Tibial nerve (tissue), 4 donors: ENCODE results near the gene ATP6V1F. TPM values are rescaled to one million over a fixed set of nuclear protein-coding genes. Genes with fewer than 3 reads are reported as not detected.
A peak's percentile ranks its signal among the peaks of the same experiment; 100 is the strongest.
"Not testable (repeated sequence)": the region's sequence is repeated elsewhere in the genome, so short reads cannot be mapped to it uniquely, and the experiment has no call there.

Experiments
- DNase-seq, 2 donors: peaks; one replicate each; pipeline ENCODE4 v3.0.0-alpha.2; 2019; ENCODE audit warnings: low spot score in 2 of 2
- H3K27ac ChIP-seq, 4 donors: fragments of 200-600 bp; sonication (generic) in 3 of 4; one replicate each; pipeline ENCODE4 v1.5.1; 2017 to 2019; ENCODE audit warnings: mild to moderate bottlenecking in 1 of 4
- H3K27me3 ChIP-seq, 2 donors: fragments of 200-600 bp; sonication (generic) in 1 of 2; one replicate each; pipeline versions ENCODE4 v1.5.1 to v1.6.0; 2017 to 2019
- H3K36me3 ChIP-seq, 3 donors: fragments of 200-600 bp; sonication (generic); one replicate each; pipeline ENCODE4 v1.5.1; 2018 to 2019
- H3K4me1 ChIP-seq, 4 donors: fragments of 200-600 bp; sonication (generic) in 3 of 4; one replicate each; pipeline ENCODE4 v1.5.1; 2017 to 2019
- H3K4me3 ChIP-seq, 4 donors: fragments of 200-600 bp; sonication (generic) in 3 of 4; one replicate each; pipeline ENCODE4 v1.5.1; 2017 to 2019; ENCODE audit warnings: mild to moderate bottlenecking in 1 of 4, moderate library complexity in 1 of 4
- H3K9me3 ChIP-seq, 4 donors: fragments of 200-600 bp; sonication (generic) in 3 of 4; one replicate each; pipeline ENCODE4 v1.5.1; 2017 to 2019
- CTCF ChIP-seq, 5 experiments: fragments of 200-600 bp in 3 of 5; fragments of 450-650 bp in 2 of 5; sonication (generic) in 3 of 5; IDR thresholded peaks; one replicate each; pipeline ENCODE4 v1.5.1; 2016 to 2019; ENCODE audit warnings: antibody characterized with exemption in 5 of 5, mild to moderate bottlenecking in 3 of 5, moderate library complexity in 2 of 5
- EP300 ChIP-seq, 2 donors: sonication (generic); formaldehyde crosslinking; IDR thresholded peaks; one replicate each; pipeline ENCODE4 v1.6.1; 2017; ENCODE audit warnings: antibody characterized with exemption in 2 of 2, mild to moderate bottlenecking in 1 of 2
- POLR2A ChIP-seq, 2 donors: fragments of 450-650 bp; IDR thresholded peaks; one replicate each; pipeline ENCODE4 v1.6.1; 2017; ENCODE audit warnings: antibody characterized with exemption in 2 of 2, mild to moderate bottlenecking in 2 of 2, moderate library complexity in 2 of 2
- WGBS, 2 donors: methylation state at CpG; one replicate each; pipeline ENCODE4 v1.1.5; 2018; 5-methylcytosine and 5-hydroxymethylcytosine counted together
- total RNA-seq, 4 donors: library from RNA; depleted of rRNA; stranded (reverse); fragments of >200 nt; gene quantifications; one replicate each; pipeline ENCODE4 v1.1.0, GENCODE V29; 2016

Gene ATP6V1F
- total RNA-seq, 4 donors from 2014 or later = 57.9 to 122 (median 75.4) TPM

GRCh38 chr7:128910569-128910945 is 47.9 kb downstream of the ATP6V1F start, which contains the start of gene KCP:
Gene KCP, minus strand, starts transcription at chr7:128910709. Its CDS starts 33 bp downstream, at chr7:128910676.
- DNase-seq = no peak
- TF ChIP-seq CTCF (IDR thresholded peaks at IDR 0.05) (no peak), EP300 (IDR thresholded peaks at IDR 0.05) (no peak), POLR2A (IDR thresholded peaks at IDR 0.05) (no peak)
- H3K4me1 ChIP-seq = peaks cover 0 to 25% (median 7%) of the 10 kb centered on the region in 4 donors
- WGBS, 2 donors = 26 to 59% methylated on average over 9 of the region's 34 CpGs
- H3K27ac ChIP-seq = peak within 1 kb of the TSS in 1 of 4 donors; percentile 25
- H3K4me3 ChIP-seq = peak within 1 kb of the TSS in 3 of 4 donors; percentile 15 to 34 (median 18)
- H3K27me3 ChIP-seq = peaks cover 0 to 76% of the 10 kb centered on the region in 2 donors
- no peaks in the 10 kb centered on the region for H3K9me3 ChIP-seq
- H3K36me3 ChIP-seq = no peaks in the 10 kb centered on the region

GRCh38 chr7:128911423-128912031 is 48.9 kb downstream of the ATP6V1F start:
- TF ChIP-seq CTCF (IDR thresholded peaks at IDR 0.05) = no peak
- TF ChIP-seq POLR2A (IDR thresholded peaks at IDR 0.05) = no peak
- TF ChIP-seq EP300 (IDR thresholded peaks at IDR 0.05) = no peak
- no peak overlapping the region for H3K4me3 ChIP-seq
- no peaks in the 10 kb centered on the region for H3K36me3 ChIP-seq
- WGBS, 2 donors = 61 to 66% methylated on average over 8 of the region's 8 CpGs
- peaks cover 0 to 31% (median 12%) of the 10 kb centered on the region in 4 donors for H3K4me1 ChIP-seq
- DNase-seq = no peak
- H3K27ac ChIP-seq = peak overlapping the region in 1 of 4 donors; percentile 25
- H3K27me3 ChIP-seq = peaks cover 0 to 80% of the 10 kb centered on the region in 2 donors
- no peaks in the 10 kb centered on the region for H3K9me3 ChIP-seq

- H3K36me3 ChIP-seq = no peaks in the 10 kb centered on the region
- TF ChIP-seq POLR2A (IDR thresholded peaks at IDR 0.05) (no peak), EP300 (IDR thresholded peaks at IDR 0.05) (no peak), CTCF (IDR thresholded peaks at IDR 0.05) (no peak)
- DNase-seq = no peak
- peaks cover 0 to 81% of the 10 kb centered on the region in 2 donors for H3K27me3 ChIP-seq
- no peak overlapping the region for H3K4me3 ChIP-seq
- no peak overlapping the region for H3K27ac ChIP-seq
- WGBS, 2 donors = 76 to 82% methylated on average over 3 of the region's 3 CpGs
- no peaks in the 10 kb centered on the region for H3K9me3 ChIP-seq
- H3K4me1 ChIP-seq = peaks cover 0 to 31% (median 12%) of the 10 kb centered on the region in 4 donors
These were observed 49.6 kb downstream of the ATP6V1F start for GRCh38 chr7:128912281-128912680.

GRCh38 chr7:128912709-128913495 is 50.2 kb downstream of the ATP6V1F start:
- Histone ChIP-seq H3K4me1 (peaks cover 0 to 31% (median 12%) of the 10 kb centered on the region in 4 donors), H3K27me3 (peaks cover 0 to 76% of the 10 kb centered on the region in 2 donors)
- H3K36me3 ChIP-seq, DNase-seq, H3K9me3 ChIP-seq, H3K4me3 ChIP-seq, H3K27ac ChIP-seq: not testable (repeated sequence)
- WGBS, 2 donors = 85 to 89% methylated on average over 3 to 6 of the region's 20 CpGs

GRCh38 chr7:128913870-128914565 is 51.4 kb downstream of the ATP6V1F start:
- H3K27ac ChIP-seq = no peak overlapping the region

More at GRCh38 chr7:128913870-128914565, 51.4 kb downstream of the ATP6V1F start:
- Histone ChIP-seq H3K9me3 (no peaks in the 10 kb centered on the region), H3K36me3 (no peaks in the 10 kb centered on the region), H3K4me1 (peaks cover 0 to 31% (median 12%) of the 10 kb centered on the region in 4 donors), H3K27me3 (peaks cover 0 to 75% of the 10 kb centered on the region in 2 donors), H3K4me3 (no peak overlapping the region)
- DNase-seq = no peak
- WGBS, 2 donors = 75 to 90% methylated on average over 4 to 6 of the region's 10 CpGs
- TF ChIP-seq POLR2A (IDR thresholded peaks at IDR 0.05) (no peak), CTCF (IDR thresholded peaks at IDR 0.05) (no peak), EP300 (IDR thresholded peaks at IDR 0.05) (no peak)
